Effector memory CD4-positive, alpha-beta T cell (primary cell): Measurements from ENCODE around the gene TMC2.
"Not testable (repeated sequence)": the region's sequence is repeated elsewhere in the genome, so short reads cannot be mapped to it uniquely, and the experiment has no call there.

Source experiments
- DNase-seq, 3 donors: peaks; one replicate each; pipeline ENCODE4 v3.0.0-alpha.2; 2020
- H3K27ac ChIP-seq: 2 replicates; pipeline ENCODE4 v1.7.0; 2013; ENCODE audit warnings: mild to moderate bottlenecking, low read length, moderate library complexity; ENCODE audit not compliant: insufficient read depth, poor library complexity, severe bottlenecking
- H3K27me3 ChIP-seq: replicated peaks from 2 replicates; pipeline ENCODE4 v1.7.0; 2013; ENCODE audit warnings: mild to moderate bottlenecking, low read length; ENCODE audit not compliant: insufficient read depth, control insufficient read depth, poor library complexity, severe bottlenecking
- H3K36me3 ChIP-seq: 2 replicates; pipeline ENCODE4 v1.7.0; 2013; ENCODE audit warnings: mild to moderate bottlenecking, low read length, moderate library complexity; ENCODE audit not compliant: control insufficient read depth, insufficient read depth
- H3K4me1 ChIP-seq: 2 replicates; pipeline ENCODE4 v1.7.0; 2013; ENCODE audit warnings: low read length, mild to moderate bottlenecking; ENCODE audit not compliant: control insufficient read depth, insufficient read depth, poor library complexity, severe bottlenecking
- H3K4me3 ChIP-seq: 2 replicates; pipeline ENCODE4 v1.7.0; 2013; ENCODE audit warnings: low read length, low read depth, mild to moderate bottlenecking; ENCODE audit not compliant: insufficient read depth, poor library complexity, severe bottlenecking
- H3K9me3 ChIP-seq: 2 replicates; pipeline ENCODE4 v1.7.0; 2013; ENCODE audit warnings: mild to moderate bottlenecking, low read length, moderate library complexity; ENCODE audit not compliant: control insufficient read depth
- total RNA-seq, 3 donors: gene quantifications; one replicate each; lab custom pipeline; 2026; lab: John Stamatoyannopoulos, UW

Gene TMC2, protein sequence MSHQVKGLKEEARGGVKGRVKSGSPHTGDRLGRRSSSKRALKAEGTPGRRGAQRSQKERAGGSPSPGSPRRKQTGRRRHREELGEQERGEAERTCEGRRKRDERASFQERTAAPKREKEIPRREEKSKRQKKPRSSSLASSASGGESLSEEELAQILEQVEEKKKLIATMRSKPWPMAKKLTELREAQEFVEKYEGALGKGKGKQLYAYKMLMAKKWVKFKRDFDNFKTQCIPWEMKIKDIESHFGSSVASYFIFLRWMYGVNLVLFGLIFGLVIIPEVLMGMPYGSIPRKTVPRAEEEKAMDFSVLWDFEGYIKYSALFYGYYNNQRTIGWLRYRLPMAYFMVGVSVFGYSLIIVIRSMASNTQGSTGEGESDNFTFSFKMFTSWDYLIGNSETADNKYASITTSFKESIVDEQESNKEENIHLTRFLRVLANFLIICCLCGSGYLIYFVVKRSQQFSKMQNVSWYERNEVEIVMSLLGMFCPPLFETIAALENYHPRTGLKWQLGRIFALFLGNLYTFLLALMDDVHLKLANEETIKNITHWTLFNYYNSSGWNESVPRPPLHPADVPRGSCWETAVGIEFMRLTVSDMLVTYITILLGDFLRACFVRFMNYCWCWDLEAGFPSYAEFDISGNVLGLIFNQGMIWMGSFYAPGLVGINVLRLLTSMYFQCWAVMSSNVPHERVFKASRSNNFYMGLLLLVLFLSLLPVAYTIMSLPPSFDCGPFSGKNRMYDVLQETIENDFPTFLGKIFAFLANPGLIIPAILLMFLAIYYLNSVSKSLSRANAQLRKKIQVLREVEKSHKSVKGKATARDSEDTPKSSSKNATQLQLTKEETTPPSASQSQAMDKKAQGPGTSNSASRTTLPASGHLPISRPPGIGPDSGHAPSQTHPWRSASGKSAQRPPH
- 0 to 0.35 (median 0.19) reads per million in 3 donors for total RNA-seq

DNA sequence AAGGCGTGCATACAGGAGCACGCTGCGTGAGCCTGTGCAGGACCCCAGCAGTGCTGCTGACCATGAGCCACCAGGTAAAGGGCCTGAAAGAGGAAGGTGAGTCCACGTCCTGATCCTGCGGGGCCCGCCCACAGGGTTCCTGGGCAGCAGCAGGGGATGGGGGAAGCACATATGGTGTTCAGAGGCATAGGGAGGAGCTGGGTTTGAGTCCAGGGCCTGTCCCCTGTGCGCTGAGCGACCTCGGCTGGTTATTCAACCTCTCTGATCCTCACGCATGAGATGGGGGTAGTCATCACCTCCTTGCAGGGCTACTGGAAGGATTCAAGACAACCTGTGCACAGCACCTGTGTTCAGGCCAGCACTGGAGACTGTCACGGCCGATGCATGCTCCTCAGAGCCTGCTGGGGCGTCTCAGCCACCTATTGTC lies at the start of gene TMC2:
Gene TMC2, plus strand, starts transcription at position 14 of the 427 bp plus-strand sequence. Its CDS starts 49 bp downstream, at position 63.
- Histone ChIP-seq H3K4me1 (no peaks in the 10 kb centered on the region), H3K27ac (no peak within 1 kb of the TSS), H3K9me3 (no peaks in the 10 kb centered on the region), H3K27me3 (no peaks in the 10 kb centered on the region), H3K4me3 (no peak within 1 kb of the TSS), H3K36me3 (no peaks in the 10 kb centered on the region)
- DNase-seq = no peak

DNA sequence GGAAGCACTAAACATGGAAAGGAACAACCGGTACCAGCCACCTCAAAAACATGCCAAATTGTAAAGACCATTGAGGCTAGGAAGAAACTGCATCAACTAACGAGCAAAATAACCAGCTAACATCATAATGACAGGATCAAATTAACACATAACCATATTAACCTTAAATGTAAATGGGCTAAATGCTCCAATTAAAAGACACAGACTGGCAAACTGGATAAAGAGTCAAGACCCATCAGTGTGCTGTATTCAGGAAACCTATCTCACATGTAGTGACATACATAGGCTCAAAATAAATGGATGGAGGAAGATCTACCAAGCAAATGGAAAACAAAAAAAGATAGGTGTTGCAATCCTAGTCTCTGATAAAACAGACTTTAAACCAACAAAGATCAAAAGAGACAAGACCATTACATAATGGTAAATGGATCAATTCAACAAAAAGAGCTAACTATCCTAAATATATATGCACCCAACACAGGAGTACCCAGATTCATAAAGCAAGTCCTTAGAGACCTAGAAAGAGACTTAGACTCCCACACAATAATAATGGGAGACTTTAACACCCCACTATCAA lies 33.5 kb upstream of the TMC2 start:
- not testable (repeated sequence) for H3K4me3 ChIP-seq, DNase-seq, H3K27me3 ChIP-seq, H3K27ac ChIP-seq, H3K9me3 ChIP-seq, H3K4me1 ChIP-seq
- peaks cover 10% of the 10 kb centered on the region for H3K36me3 ChIP-seq

DNA sequence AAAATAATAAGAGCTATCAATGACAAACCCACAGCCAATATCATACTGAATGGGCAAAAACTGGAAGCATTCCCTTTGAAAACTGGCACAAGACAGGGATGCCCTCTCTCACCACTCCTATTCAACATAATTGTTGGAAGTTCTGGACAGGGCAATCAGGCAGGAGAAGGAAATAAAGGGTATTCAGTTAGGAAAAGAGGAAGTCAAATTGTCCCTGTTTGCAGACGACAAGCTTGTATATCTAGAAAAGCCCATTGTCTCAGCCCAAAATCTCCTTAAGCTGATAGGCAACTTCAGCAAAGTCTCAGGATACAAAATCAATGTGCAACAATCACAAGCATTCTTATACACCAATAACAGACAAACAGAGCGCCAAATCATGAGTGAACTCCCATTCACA lies 31.6 kb upstream of the TMC2 start:
- DNase-seq, H3K36me3 ChIP-seq, H3K9me3 ChIP-seq, H3K27ac ChIP-seq, H3K4me3 ChIP-seq, H3K27me3 ChIP-seq: not testable (repeated sequence)
- peaks cover 18% of the 10 kb centered on the region for H3K4me1 ChIP-seq

DNA sequence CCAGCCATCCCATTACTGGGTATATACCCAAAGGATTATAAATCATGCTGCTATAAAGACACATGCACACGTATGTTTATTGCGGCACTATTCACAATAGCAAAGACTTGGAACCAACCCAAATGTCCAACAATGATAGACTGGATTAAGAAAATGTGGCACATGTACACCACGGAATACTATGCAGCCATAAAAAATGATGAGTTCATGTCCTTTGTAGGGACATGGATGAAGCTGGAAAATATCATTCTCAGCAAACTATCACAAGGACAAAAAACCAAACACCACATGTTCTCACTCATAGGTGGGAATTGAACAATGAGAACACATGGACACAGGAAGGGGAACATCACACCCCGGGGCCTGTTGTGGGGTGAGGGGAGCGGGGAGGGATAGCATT lies 29.9 kb upstream of the TMC2 start:
- H3K27ac ChIP-seq, DNase-seq: not testable (repeated sequence)

DNA sequence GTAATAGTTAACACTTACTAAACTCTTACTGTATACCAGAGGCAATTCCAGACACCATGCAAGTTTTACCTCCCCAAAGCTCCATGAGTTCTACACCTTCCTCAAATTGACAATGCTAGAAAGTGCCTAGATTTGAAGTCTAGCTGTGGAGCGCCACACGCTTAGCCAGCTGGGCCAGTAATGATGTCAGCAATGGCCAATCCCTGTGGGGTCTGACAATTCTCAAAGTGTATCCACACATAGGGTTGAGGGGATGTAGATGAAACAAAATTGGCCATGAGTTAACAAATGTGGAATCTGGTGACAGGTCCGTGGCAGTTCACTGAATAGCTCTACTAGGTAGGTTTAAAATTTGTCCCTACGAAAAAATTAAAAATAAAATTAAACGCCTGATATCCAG lies 28.9 kb upstream of the TMC2 start:
- peaks cover 18% of the 10 kb centered on the region for H3K4me1 ChIP-seq
- H3K9me3 ChIP-seq = no peaks in the 10 kb centered on the region
- H3K27me3 ChIP-seq = no peaks in the 10 kb centered on the region
- DNase-seq = no peak
- no peak overlapping the region for H3K4me3 ChIP-seq
- H3K36me3 ChIP-seq = no peaks in the 10 kb centered on the region
- no peak overlapping the region for H3K27ac ChIP-seq

More for the DNA sequence above, 29.9 kb upstream of the TMC2 start:
- H3K4me3 ChIP-seq, H3K9me3 ChIP-seq, H3K27me3 ChIP-seq, H3K36me3 ChIP-seq: not testable (repeated sequence)
- H3K4me1 ChIP-seq = peaks cover 18% of the 10 kb centered on the region

DNA sequence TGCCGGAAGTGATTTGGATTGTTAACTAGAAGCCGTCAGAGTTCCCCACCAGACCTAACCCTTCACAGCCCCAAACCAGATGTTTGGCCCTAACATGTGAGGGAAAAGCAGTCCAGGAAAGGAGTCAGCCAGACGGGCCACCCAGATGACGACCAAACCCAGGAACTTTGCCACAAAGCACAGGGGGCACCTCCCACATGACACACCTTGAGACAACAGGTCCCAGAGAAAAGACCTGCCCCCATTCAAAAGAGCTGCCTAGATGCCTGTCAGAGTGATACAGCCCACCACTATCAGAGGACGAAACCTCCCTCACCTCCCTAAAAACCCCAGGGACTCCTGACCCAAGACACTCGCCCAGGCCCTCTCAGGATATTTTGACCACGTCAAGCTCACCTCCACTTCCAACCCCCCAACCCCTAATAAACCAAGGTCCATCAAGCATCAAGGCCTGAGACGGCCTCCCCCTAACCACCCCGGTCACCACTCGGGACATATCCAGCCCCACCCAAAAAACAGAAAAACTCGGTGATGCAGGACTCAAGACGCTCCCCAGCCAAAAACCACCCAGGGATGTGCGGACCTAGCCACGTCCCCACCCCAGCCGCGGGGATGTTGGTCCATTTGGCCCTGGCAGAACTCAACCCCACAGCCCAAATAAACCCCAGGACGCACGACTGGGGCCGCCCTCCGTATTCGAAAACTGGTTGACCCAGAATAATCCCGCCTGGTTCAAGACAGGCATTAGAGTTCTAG lies 28.3 kb upstream of the TMC2 start:
- peaks cover 18% of the 10 kb centered on the region for H3K4me1 ChIP-seq
- no peaks in the 10 kb centered on the region for H3K36me3 ChIP-seq
- peak overlapping the region; percentile 72 for H3K27ac ChIP-seq
- peak overlapping the region; percentile 74 for H3K4me3 ChIP-seq
- no peaks in the 10 kb centered on the region for H3K9me3 ChIP-seq
- DNase-seq = no peak
- H3K27me3 ChIP-seq = no peaks in the 10 kb centered on the region

DNA sequence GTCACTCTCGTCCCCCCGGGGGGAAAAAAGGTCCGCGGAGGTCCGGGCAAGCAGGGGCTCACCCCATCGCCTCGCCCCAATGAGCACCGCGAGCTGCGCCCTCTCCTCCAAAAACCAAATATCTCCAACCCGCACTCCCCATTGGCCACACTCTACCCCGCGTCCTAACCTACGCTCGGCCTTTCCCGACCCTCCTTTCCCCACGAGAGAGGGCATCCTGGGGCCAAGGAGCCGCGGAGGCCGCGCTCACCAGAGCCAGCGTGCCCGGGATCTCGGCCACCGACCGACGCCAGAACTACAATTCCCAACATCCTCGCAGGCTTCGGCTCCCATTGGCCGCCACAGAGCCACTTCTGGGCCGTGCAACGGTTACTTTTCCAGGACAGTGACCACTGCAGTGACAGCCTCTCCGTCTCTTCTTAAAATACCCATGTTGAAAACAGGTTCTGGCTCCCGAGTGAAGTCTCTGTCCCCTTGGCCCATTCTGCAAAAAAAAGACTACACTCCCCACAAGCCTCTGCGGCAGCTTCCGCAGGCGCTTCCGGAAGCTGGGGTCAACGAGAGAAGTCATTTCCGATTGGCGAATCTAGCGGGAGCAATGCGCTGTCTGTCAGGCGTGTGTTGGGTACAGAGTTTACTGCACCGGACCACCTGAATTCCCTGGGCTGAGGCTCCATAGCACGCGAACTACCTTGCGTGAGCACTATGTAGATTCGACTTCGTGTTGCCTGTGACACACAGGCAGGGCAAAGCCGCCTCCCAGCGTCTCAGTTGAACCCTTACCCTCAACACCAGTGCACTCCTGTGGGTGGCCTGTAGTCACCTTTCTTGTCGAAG lies 27.5 kb upstream of the TMC2 start, which contains the start of gene ZNF343:
Gene ZNF343, minus strand, starts transcription at position 285 of the 837 bp plus-strand sequence. CDS start 15,020 bp downstream, outside the sequence.
- peak; percentile 46 to 66 (median 64) for DNase-seq
- Histone ChIP-seq H3K9me3 (no peaks in the 10 kb centered on the region), H3K36me3 (no peaks in the 10 kb centered on the region), H3K27ac (peak within 1 kb of the TSS; percentile 72), H3K27me3 (no peaks in the 10 kb centered on the region), H3K4me1 (peaks cover 18% of the 10 kb centered on the region), H3K4me3 (peak within 1 kb of the TSS; percentile 74)

DNA sequence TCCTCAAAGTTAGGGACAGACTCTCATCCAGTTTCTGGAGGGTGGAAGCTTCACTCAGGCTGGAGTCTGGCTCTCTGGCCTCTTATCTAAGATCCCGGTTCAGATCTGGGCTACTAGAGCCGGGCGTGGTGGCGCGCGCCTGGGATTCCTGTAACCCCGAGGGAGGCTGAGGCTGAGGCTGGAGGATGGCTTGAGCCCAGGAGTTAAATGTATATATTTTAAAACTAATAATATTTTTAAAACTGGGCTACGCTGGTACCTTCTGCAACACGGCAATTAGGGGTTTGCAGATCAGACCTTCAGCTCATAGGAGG lies 26.9 kb upstream of the TMC2 start:
- no peak for DNase-seq
- H3K4me3 ChIP-seq = peak overlapping the region; percentile 74
- H3K9me3 ChIP-seq = no peaks in the 10 kb centered on the region
- H3K4me1 ChIP-seq = peaks cover 18% of the 10 kb centered on the region
- peak overlapping the region; percentile 72 for H3K27ac ChIP-seq
- no peaks in the 10 kb centered on the region for H3K36me3 ChIP-seq
- no peaks in the 10 kb centered on the region for H3K27me3 ChIP-seq

DNA sequence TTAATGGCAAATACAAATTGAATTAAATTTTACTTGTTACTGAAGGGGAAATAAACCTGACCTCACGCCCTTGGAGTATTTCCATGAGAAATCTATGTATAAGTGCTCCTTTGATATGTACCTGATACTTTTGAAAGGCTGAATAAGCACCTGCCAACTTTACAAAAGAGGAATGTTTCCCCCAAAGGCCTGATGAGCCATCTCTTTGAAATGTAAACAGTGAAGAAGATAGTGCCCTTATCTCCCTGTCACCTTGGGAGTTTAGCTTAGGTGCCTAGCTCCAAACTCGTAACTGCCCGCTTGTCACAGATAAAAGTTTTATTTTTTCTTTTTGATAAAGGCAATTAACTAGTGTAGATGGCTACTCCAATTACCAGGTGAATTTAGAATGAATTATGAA lies 26.6 kb upstream of the TMC2 start:
- H3K9me3 ChIP-seq = no peaks in the 10 kb centered on the region
- H3K27me3 ChIP-seq = no peaks in the 10 kb centered on the region
- DNase-seq = no peak
- H3K36me3 ChIP-seq = no peaks in the 10 kb centered on the region
- no peak overlapping the region for H3K27ac ChIP-seq
- H3K4me1 ChIP-seq = peaks cover 18% of the 10 kb centered on the region
- H3K4me3 ChIP-seq = no peak overlapping the region
